Prostate gland (tissue), 2 donors: ENCODE measurements around the gene VAV1.

ENCODE experiments used
- CTCF ChIP-seq, 4 experiments: fragments of 200-600 bp in 2 of 4; fragments of 450-650 bp in 2 of 4; sonication (generic) in 2 of 4; IDR thresholded peaks; 1 replicate in 3 of 4; 2 replicates in 1 of 4; pipeline ENCODE4 v1.5.1; 2016 to 2019; ENCODE audit warnings: antibody characterized with exemption in 4 of 4, mild to moderate bottlenecking in 2 of 4, moderate library complexity in 2 of 4
- POLR2A ChIP-seq: fragments of 450-650 bp; IDR thresholded peaks from one replicate; pipeline ENCODE4 v1.6.1; 2016; ENCODE audit warnings: antibody characterized with exemption, mild to moderate bottlenecking
- POLR2AphosphoS5 ChIP-seq: sonication (generic); formaldehyde crosslinking; IDR thresholded peaks from one replicate; pipeline ENCODE4 v1.6.1; 2017; ENCODE audit warnings: antibody characterized with exemption

GRCh38 chr19:6778386-6778785, 5.9 kb downstream of the VAV1 start:
- no peak for TF ChIP-seq POLR2A
- TF ChIP-seq CTCF (IDR thresholded peaks at IDR 0.05), result no peak
- TF ChIP-seq POLR2AphosphoS5, result no peak
